Measurements from ENCODE around the gene DAP.

The DAP gene

DNA sequence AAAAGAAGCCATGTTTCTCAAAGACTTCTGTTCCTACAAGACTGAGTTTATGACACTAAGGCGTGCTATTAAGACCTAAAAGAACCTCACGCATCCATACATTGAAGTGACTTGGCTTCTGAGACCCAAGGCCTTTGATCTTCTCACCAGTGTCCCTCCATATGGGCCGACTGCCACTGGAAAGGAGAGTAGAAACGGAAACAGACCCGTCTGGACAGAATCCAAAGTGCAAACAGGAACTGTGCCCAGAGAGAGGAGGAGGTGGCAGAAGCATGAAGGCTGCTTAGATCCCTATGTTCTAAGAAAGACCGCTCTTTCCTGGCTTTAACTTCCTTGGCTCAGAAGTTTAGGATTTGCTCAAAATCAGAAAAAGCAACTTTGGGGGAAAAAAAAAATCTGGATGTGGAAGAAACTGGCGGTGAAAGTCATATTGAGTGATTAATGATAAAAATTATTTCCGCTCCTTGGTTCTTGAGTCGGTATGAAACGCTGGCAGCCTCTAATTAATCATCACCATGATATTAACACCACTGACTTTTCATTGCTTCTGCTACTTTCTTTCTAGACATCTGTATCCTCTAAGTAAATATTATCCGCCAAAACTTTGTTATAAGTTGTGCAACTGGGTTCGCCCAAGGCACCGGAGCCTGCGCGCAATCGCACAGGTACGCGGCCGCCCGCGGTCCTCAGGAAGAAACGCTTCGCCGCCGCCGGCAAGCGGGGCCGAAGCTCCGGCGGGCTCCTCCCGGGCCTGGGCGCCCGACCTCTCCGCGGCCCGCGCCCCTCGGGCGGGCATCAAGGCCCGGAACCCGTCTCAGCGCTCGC is 726 bp downstream of the DAP start:
- FAIRE-seq: no peak

DNA sequence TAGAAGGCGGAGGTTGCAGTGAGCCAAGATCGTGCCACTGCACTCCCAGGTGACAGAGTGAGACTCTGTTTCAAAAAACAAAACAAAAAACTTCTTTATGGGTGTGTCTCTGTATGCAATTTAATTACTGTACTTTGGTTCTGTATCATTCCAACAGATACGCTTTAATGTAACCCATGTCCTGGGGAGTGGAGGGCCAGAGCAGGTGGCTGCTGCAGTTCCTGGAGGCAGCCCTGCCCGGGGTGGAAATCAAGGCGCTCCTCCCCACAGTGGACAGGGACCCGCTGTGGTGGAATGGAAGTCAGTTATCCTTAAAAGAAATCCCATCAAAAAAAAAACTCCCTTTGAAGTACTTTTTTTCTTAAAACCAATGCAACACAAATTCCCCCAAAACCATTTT is 1.9 kb downstream of the DAP start:
- FAIRE-seq: no peak

DNA sequence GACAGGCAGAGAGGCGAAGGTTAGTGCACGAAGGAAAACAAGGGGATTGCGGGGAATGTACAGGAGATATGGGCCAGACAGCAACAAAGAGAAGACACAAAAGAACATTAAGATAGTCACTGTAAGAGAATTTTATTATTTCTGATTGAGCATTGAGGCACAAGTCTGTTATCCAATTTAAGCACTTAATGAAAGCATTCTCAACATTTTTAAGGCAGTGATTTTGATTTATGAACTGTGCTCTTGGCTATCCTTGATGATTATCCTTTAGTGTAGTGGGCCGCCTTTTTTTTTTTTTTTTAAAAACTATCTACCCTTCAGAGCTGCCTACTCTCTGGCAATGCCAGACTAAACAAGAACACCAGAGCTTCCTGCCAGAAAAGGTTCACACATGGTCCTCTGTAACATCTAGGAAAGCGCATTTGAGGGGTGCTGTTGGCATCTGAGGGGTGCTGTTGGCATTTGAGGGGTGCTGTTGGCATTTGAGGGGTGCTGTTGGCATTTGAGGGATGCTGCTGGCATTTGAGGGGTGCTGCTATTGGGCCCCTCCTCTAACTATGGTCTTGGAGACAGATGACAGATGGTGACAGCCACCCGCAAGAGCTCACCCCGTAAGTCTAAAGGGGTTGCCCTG is 3.0 kb downstream of the DAP start:
- no peak for FAIRE-seq

DNA sequence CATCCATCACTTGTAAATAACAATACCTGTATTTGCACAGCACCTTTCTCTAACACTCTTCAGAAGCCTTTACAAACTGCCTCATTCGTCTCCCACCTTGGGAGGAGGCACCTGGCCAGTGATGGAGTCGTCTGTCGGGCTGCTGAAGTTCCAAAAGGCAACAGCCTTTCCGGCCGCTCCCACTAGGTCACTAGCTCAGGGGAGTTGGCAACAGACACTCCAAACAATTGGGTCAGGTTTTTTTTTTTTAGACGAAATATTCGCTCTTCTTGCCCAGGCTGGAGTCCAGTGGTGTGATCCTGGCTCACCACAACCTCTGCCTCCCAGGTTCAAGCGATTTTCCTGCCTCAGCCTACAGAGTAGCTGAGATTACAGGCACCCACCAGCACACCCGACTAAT is 4.0 kb downstream of the DAP start:
- no peak for FAIRE-seq

DNA sequence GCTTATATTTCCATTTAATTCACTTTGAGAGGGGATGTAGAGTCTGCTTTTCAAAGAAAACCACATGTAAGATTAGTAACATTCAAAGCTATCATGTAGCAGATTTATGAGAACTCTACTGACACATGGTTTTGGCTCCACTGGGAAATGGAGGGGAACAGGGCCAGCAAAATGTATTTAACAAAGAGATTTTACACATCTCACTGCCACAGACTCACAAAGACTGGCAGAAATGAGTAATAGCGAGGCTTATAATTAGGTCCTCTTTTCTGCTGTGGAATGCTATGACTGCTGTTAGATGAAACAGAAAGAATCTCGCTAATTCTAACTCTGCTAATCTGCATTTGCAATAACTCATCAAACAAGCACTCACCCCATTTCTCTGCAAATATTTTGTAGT is 4.5 kb downstream of the DAP start:
- no peak for FAIRE-seq

DNA sequence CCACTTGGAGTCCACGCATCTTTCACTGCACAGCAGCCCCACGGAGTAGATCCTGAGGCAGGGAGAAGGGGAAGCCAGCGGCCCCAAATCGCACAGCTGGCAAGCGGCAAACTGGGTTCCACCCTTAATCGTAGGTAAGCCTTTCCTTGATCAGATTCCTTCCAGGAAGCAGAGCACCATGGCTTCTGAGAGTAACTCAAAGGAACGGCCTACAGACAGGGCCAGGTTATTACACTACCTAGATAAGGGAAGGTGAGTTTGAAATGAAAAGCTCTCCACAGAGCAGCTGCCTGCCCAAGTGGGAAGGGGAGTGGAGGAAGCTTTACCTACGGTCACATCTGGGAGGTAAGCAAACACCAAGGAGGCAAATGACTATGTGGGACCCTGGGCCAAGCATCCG is 7.9 kb downstream of the DAP start:
- no peak for FAIRE-seq

DNA sequence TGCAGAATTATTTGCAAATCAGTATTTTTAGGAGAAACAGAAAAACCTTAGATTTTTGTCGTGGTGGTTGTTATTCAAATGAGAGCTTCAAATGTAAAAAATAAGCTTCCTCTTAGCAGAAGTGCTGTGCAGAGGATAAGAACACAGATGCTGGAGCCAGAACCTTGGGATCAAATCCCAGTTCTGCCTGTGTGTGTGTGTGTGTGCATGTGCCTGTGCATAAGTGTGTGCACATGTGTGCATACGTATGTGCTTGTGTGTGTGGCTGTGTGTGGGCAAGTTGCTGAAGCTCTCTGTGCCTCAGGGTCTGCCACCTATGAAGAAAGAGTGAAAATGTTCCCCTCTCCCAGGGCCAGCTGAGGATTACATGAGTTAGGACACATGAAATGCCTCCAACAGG is 8.6 kb downstream of the DAP start:
- FAIRE-seq: no peak

DNA sequence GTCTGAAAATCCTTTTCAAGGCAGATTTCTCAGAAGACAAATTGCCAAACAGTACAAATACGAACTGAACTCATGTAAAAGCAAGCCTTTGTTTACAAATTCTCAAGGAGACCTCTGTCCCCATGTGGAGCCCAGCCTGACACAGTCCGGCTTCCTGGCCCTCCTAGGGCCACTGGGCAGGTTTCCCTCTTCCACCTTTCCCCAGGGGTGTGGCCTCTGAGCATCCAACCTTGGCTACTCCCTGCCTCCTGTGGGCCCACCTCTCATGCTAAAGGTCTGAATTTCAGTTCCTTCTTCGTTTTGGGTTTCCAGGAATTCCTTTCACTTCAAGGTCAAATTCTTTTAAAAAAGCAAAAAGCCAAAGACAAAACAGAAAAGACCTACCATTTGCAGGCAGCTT is 10.1 kb downstream of the DAP start:
- FAIRE-seq: no peak

DNA sequence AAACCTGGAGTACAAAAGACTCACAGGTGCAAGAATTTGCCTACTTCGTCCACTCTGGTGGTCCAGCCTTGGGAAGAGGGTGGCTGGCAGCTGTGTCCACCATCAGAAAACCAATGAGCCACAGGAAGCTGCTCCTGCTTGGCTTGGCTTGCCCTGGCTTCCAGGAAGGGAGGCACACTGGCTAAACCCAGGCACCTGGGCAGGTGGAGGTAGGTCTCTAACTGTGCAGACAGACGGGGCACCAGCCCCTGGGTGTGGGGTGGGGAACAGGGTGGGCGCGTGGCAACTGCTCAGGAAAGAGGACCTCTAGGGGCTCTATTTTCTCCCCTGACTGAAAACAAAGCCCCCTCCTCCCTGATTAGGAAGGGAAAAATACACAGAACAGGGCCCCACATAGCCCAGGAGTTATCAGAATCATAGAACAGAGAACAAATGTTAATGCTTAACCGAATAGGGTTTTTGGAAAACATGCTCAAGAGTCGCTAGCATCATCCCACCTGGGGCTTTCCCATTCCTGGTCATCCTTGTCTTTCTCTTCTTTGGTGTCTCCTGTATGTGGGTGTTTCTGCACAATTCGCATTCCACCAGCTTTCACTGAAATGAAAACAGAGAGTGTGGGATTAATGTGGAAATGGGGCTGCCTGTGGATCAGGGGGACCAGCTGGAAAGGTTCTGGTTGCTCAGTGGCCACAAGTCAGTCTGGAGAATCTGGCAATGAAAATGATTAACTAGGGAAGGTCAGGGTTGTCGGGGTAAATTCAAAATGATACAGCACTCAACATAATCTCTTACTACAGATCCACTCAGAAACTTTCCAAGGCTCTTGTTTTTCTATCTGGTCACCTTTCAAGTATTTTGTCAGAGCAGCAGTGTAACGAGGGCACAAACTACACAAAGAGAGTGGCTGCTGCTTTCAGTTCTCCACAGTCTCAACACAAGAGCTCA is 13.1 kb downstream of the DAP start:
- no peak for FAIRE-seq

DNA sequence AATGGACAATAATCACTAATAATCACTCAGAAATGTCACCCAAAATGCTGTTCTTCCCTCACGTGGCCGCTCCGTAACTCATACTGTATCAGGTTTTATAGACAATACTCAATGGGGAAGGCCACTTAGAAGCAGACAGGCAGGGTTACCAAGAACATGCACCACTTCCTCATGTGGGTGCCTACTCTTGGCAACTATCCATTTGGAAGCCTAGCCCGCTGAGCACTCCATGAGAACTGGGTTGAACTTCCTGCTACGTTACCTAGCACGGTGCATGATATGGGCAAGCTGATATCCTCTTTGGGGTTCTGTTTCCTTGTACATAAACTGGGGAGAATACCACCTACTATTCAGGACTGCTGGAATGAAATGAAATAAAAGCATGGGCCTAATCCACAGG is 14.3 kb downstream of the DAP start:
- FAIRE-seq: no peak

DNA sequence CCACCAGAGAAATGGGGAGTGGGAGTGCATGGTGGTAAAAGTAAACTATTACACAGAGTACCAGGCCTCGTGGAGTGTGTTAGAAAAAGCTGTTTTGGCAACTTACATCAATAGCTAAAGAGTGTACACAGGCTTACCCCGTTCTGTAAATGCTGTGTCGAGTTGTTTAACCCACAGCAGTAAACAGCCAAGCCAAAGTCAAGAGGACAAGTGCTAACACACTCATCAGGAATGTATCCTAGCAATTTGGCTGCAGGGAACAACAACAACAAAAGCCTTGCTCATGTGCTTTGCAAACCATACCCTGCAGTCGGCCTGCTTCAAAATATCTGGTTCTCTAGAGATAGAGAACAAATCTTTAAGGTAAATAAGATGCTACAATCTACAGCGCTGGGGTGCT is 15.9 kb downstream of the DAP start:
- FAIRE-seq: no peak

DNA sequence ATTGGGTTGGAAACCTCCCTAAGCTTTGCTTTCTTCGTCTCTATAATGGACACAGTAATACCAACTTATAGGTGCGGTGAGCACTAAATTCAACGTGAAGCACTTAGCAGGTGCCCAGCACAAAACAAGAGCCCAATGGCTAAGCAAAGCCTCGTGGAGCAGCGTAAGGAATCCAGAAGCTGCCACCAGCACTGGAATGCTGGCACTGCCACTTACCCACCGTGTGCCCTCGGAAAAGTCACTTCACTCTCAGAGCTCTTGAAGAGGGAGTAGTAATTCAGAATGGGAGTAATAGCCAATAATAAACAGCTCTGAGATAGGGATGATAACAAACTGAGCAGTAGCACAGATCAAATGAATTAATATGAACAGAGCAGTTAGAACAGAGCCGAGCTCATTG is 16.4 kb downstream of the DAP start:
- no peak for FAIRE-seq

DNA sequence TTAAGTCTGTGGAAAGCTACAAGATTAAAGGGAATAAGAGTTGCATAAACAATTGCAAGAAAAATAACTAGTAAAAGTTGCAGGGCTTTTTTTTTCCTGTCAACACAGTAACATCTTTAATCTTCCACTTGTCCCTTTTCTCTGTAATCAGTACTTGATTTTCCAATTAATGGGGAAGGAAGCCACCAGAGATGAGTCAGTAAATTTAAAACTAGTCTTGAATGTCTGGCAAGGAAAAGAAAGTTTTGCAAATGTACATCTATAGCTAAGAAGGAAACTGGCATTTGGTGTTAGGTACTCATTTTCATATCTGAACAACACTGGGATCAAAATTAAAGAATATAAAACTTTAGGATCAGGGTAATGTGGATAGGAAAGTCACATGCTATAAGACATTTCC is 17.1 kb downstream of the DAP start:
- no peak for FAIRE-seq

DNA sequence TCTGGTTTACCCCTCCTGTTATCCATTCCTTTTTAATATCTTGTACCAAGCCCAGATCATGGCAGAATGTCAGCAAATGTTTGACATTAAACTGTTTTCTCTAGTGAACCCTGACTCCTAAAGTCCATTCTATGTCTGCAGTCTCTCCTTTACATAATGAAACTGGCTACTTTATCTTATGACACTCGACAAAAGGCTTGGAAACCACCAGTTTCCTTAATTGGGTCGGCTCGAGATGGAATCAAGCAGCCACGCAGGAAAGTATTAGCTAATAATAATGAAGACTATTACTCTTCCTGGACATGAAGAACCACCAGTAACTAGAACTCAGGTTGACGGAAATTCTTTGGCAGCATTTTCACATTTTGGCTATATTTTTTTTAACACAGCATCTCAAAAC is 17.5 kb downstream of the DAP start:
- no peak for FAIRE-seq

DNA sequence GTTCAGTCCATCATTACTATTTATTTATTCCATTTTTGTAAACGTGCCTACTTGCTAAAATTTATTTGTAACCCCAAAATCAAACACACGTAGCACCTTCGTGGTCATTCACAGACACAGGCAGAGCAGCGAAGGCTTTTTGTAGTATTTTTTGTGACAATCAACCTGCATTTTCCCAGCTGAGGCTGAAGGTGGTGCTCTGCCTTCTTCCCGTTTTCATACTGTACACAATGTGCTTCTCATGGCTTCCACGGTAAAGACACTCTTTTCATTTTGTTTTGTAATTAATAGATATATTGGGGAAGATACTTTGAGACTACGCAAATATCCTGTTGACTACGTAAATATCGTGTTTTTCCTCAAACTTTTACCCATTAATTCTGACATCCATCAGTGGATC is 19.4 kb downstream of the DAP start:
- no peak for FAIRE-seq

DNA sequence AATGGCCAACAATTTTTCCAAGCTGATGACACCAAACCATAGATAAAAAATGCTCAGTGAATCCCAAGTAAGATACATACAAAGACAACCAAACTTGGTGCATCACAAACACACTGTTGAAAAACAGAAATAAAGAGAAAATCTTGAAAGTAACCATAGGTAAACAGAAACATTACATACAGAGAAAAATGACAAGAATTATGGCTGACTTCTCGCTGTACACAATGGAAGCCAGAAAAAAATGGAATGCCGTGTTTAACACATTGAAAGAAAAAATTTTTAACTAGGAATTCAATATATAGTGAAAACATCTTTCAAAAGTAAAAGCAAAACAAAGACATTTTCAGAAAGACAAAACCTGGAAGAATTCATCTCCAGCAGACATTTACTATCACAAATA is 20.6 kb downstream of the DAP start:
- no peak for FAIRE-seq

DNA sequence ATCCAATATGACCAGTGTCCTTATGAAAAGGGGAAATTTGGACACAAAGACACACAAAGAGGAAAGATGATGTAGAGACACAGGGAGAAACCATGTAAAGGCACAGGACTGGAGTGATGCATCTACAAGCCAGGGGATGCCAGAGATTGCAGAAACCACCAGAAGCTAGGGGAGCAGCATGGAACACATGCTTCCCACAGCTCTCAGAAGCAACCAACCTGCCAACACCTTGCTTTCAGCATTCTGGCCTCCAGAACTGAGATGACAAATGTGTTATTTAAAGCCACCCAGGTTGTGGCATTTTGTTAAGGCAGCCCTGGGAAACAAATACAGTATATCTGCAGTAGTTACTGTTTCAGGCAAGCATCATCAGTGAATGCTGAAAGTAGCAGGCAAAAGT is 23.2 kb downstream of the DAP start:
- FAIRE-seq: no peak

DNA sequence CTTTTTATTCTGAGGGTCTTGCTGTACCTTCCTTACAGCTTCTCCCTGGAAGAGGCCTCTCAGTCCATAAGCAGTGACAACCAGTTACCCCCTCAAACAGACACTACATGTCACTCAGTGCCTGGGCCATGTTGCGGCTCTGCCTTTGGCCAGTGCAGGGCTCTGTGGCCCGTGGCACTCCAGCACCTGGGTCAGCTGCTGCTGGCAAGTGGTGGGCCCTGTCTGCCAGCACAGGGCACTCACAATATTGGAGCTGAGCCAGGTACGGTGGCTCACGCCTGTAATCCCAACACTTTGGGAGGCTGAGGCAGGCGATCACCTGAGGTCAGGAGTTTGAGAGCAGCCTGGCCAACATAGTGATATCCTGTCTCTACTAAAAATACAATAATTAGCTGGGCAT is 24.2 kb downstream of the DAP start:
- FAIRE-seq: no peak

DNA sequence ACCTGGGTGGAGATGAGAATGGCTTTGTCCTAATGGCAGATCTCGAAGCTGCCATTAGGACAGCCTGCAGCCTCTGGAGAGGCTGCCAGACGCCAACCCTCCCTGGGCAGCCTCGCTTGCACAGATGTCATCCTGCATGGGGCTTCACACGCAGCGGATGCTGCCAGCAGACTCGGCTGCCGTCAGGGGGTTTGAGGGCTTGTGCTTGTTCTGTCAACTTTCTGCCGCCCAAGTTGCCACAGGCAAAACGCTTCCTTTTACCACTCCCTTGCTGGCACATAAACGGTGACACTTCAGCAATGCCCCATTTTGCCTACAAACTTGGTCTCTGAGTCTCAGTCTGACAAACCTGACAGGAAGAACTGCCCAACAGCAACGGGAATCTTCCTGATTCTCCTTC is 24.7 kb downstream of the DAP start:
- no peak for FAIRE-seq

DNA sequence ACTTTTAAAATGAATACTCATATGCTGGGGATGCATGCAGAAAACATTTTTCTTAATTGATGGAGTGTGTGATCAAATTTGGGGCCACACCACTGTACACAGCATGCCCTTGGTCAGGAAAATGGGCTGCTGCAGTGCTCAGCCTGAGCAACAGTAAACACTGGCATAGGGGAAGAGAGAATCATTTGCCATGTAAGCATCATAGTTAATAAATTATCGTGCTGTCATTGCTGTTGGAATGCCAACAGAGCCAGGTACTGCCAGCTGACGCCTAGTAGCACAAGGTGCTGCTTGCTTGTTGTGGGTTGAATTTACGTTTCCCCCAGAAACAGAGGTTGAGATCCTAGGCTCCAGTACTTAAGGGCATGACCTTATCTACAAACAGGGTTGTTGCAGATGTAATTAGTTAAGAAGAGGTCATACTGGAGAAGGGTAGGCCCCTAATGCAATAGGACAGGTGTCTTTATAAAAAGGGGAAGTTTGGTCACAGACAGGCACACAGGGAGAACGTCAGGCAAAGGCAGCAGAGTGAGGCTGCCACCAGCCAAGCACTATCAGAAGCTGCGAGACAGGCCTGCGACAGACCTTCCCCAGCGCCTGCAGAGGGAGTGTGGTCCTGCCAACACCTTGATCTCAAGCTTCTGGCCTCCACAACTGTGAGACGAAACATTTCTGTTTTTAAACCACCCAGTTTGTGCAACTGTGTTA is 25.3 kb downstream of the DAP start:
- no peak for FAIRE-seq

DNA sequence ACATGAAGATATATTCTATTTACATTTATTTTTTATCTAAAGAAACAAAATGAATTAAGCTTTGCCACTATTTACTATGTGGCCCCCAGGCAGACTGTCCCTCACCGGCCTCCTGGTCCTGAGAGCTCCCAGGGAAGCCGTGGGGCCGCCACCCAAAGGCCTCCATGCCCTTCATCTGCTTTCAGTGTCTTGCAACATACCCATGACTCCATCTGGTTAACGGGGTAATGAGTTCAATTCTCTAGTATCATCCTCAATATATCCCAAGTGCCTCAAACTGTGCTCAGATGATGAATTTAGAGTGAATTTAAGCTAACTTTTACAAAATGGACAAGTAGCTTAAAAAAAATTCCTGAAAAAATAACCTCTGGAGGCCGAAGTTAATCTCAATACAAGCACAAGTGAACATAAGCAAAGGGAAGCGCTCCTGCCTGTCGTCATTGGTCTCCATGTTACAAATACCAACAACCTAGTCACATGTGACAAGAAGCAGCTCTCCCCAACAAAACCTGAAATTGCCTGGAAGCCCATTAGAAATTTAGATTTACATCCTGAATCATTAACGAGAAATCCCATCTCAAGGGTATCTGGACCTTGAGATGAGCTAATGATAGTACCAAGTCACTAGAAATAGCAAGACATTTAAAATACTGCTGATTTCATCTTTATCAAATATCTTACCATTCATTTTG is 26.1 kb downstream of the DAP start:
- FAIRE-seq: no peak

DNA sequence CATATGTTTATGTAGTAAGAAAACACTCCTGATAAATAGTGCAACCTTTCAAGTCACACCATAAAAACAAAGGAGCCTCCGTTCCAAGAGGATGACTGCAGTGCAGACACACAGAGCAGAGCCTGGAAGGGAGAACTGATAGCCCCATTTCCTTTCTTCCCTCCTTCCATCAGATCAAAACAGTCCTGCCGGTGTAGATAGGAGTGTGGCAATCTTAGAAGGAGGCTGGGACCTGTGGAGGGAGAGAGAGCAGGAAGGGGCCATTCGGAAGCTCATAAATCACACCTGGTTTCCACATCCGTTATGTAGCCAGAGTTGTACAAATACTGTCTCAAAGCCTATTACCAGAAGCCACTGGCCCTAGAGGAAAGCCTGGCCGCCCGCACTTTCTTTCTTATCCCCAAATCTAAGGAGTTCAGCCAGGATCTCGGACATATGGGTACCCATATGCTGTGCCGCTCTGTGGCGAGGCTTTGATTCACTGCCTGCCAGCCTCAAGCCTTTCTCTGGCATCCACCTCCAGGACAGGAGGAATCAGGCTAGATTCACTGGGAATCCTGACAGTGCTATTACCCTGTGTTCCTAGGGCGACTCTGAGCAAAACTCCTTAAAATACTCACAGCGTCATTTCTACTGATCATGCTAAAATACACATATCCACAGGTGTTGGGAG is 26.9 kb downstream of the DAP start:
- FAIRE-seq: no peak

Data from colon (tissue), 2 donors.